CD1c-positive myeloid dendritic cell (primary cell): ENCODE results near the gene R3HDM4.

Experiments
- DNase-seq: peaks from one replicate; pipeline ENCODE4 v3.0.0-alpha.2; 2016; ENCODE audit errors: extremely low spot score

R3HDM4 gene

GRCh38 chr19:876780-877314, 36.2 kb downstream of the R3HDM4 start:
- no peak for DNase-seq

- DNase-seq, result no peak
These were observed 36.9 kb downstream of the R3HDM4 start for GRCh38 chr19:876089-876488.

GRCh38 chr19:875265-875879, 37.6 kb downstream of the R3HDM4 start:
- no peak for DNase-seq

- DNase-seq, result no peak
These were observed 39.4 kb downstream of the R3HDM4 start for GRCh38 chr19:873561-874041.

- peak; percentile 68 for DNase-seq
These were observed 39.9 kb downstream of the R3HDM4 start for GRCh38 chr19:873084-873483.

GRCh38 chr19:872266-872951, 40.6 kb downstream of the R3HDM4 start:
- DNase-seq, result peak; percentile 76

GRCh38 chr19:871446-872265, 41.4 kb downstream of the R3HDM4 start:
- DNase-seq, result no peak

GRCh38 chr19:870963-871401, 42.0 kb downstream of the R3HDM4 start:
- no peak for DNase-seq

- no peak for DNase-seq
These were observed 42.7 kb downstream of the R3HDM4 start for GRCh38 chr19:870314-870713.

- DNase-seq, result no peak
These were observed 43.5 kb downstream of the R3HDM4 start for GRCh38 chr19:869245-870177.

GRCh38 chr19:868458-869244, 44.4 kb downstream of the R3HDM4 start:
- DNase-seq, result no peak

GRCh38 chr19:867855-868457, 45.1 kb downstream of the R3HDM4 start:
- DNase-seq, result no peak

- DNase-seq, result no peak
These were observed 45.7 kb downstream of the R3HDM4 start for GRCh38 chr19:867301-867793.

GRCh38 chr19:866769-867300, 46.2 kb downstream of the R3HDM4 start:
- no peak for DNase-seq

- DNase-seq, result peak; percentile 26
These were observed 49.8 kb downstream of the R3HDM4 start for GRCh38 chr19:863315-863620.

- DNase-seq, result peak; percentile 73
These were observed 50.3 kb downstream of the R3HDM4 start for GRCh38 chr19:862581-863314.

- DNase-seq, result peak; percentile 81
These were observed 51.1 kb downstream of the R3HDM4 start for GRCh38 chr19:861756-862580.

GRCh38 chr19:861141-861755, 51.8 kb downstream of the R3HDM4 start:
- no peak for DNase-seq
